B cell (primary cell): ENCODE results near the gene OXGR1.

Experiments used
- CTCF ChIP-seq: fragments of 200-600 bp; IDR thresholded peaks from one replicate; pipeline ENCODE4 v1.8.0; 2022; ENCODE audit warnings: antibody characterized with exemption, mild to moderate bottlenecking
- EZH2 ChIP-seq: IDR thresholded peaks from 2 replicates; pipeline ENCODE4 v1.6.1; 2012; ENCODE audit warnings: borderline replicate concordance, low read depth, mild to moderate bottlenecking, moderate library complexity, low read length; ENCODE audit not compliant: insufficient read depth, poor library complexity, severe bottlenecking

GRCh38 chr13:97001636-97002035 lies 7.4 kb upstream of the OXGR1 start:
- no peak for TF ChIP-seq CTCF
- TF ChIP-seq EZH2: no peak
